Right cardiac atrium (tissue), 5 donors: Measurements from ENCODE around the gene CABLES2. TPM values are rescaled to one million over a fixed set of nuclear protein-coding genes. Genes with fewer than 3 reads are reported as not detected.

Experiments used
- ATAC-seq, 2 donors: fragments of 200-7000 bp; cut with Tn5 transposase; one replicate each; pipeline versions ENCODE4 v1.8.0 to v1.9.1; 2020; ENCODE audit warnings: moderate library complexity in 2 of 2, mild to moderate bottlenecking in 1 of 2
- DNase-seq, 3 donors: peaks; one replicate each; pipeline ENCODE4 v3.0.0-alpha.2; 2020
- H3K27ac ChIP-seq: one replicate; pipeline ENCODE4 v1.5.1; 2013; ENCODE audit warnings: mild to moderate bottlenecking, low read length, control low read depth, moderate library complexity
- H3K27me3 ChIP-seq: one replicate; pipeline ENCODE4 v1.6.1; 2013; ENCODE audit not compliant: control insufficient read depth, insufficient read depth
- H3K4me1 ChIP-seq: one replicate; pipeline ENCODE4 v1.6.1; 2013; ENCODE audit warnings: low read length; ENCODE audit not compliant: control insufficient read depth, insufficient read depth
- H3K4me3 ChIP-seq: one replicate; pipeline ENCODE4 v1.5.1; 2013; ENCODE audit warnings: low read length, control low read depth
- H3K9me3 ChIP-seq: one replicate; pipeline ENCODE4 v1.6.1; 2013; ENCODE audit warnings: low read length; ENCODE audit not compliant: control insufficient read depth
- WGBS: extraction: QIAGEN DNeasy Blood & Tissue Kit; methylation state at CpG from one replicate; pipeline ENCODE4 v1.1.7; 2013; 5-methylcytosine and 5-hydroxymethylcytosine counted together
- intact Hi-C, 4 donors: fragments of 100-400 bp; cut with DNase I; formaldehyde crosslinking; loops; one replicate each; pipeline versions ENCODE4 v1.11.0 to v1.14.0; 2022 to 2023
- polyA plus RNA-seq: library from polyadenylated mRNA; stranded (reverse); fragments of 200-250 nt; gene quantifications from one replicate; pipeline ENCODE4 v1.2.3, GENCODE V29; 2013
- total RNA-seq, 4 donors: library from RNA; stranded (reverse); fragmentation: NEBNext Ultra II Directional; extraction: Animal tissue kit (Norgen Biotek cat#: 25700); gene quantifications; one replicate each; pipeline ENCODE4 v1.2.1, GENCODE V29; 2021
- donor health status: healthy with polysubstance abuse.
- donor health status: DM: no; HTN: yes; CAD: no.
- donor health status: DM: no; HTN: no; CAD: no.
- donor health status: DM: no; HTN: yes; CAD: no; lungs with severe emphysema.
- donor health status: DM: yes; HTN: yes; CAD: no.

CABLES2 gene
- total and polyA plus RNA-seq, 5 donors, result 10.9 to 29.4 (median 14.9) TPM

DNA sequence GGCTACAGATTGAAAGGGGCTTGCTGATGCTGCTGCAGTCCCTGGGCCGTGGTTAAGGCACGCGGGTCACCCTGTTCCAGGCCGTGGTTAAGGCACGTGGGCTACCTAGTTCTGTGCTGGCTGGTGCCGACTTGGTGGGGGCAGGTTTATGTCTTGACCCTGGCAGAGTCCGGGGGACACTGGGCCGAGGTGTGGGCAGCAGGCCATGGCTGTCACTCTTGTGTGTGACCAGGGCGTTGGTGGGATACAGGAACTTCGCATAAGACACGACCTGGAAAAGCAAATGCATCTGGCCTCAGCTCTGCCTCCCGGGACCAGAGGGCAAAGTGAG is 13.8 kb downstream of the CABLES2 start:
- no peak for DNase-seq
- no peaks in the 10 kb centered on the region for H3K4me1 ChIP-seq
- 80% methylated on average over 12 of the region's 12 CpGs for WGBS
- no peak overlapping the region for H3K4me3 ChIP-seq
- H3K9me3 ChIP-seq, result no peaks in the 10 kb centered on the region
- no peak for ATAC-seq
- intact Hi-C loops, result no loop called here
- no peak overlapping the region for H3K27ac ChIP-seq
- H3K27me3 ChIP-seq, result no peaks in the 10 kb centered on the region

DNA sequence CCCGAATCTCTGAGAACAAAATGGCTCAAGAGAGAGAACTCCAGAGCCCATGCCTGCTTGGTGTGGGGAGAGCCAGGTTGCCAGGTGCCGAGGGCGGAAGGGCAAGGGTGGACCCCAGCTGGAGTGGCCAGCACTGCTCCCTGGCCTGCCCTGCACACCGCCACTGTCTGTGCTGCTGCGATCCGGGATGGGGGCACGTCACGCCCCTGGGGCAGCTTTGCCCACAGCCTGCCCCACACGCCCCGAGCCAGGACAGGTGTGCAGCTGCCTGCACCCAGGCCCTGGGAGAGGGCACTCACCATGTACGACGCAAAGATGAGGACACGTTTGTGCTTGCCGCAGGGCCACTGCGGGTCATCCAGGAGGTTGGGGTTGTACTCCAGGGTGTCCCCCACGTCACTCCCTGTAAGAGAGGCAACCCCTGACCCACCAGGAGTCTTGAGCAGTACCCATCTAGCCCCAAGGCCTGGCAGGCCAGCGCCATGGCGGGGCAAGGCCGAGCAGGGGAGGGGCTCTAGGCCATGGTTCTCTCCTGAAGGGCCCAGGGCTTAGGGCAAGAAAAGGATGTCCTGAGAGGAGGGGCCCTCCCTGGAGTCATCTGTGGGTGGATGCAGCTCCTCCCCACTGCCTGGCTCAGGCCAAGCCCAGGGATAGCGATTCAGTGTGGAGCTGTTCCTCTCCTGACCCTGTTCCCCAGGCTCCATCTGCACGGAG is 14.3 kb downstream of the CABLES2 start:
- no peak for DNase-seq
- intact Hi-C loops, result no loop called here
- 88% methylated on average over 21 of the region's 21 CpGs for WGBS

DNA sequence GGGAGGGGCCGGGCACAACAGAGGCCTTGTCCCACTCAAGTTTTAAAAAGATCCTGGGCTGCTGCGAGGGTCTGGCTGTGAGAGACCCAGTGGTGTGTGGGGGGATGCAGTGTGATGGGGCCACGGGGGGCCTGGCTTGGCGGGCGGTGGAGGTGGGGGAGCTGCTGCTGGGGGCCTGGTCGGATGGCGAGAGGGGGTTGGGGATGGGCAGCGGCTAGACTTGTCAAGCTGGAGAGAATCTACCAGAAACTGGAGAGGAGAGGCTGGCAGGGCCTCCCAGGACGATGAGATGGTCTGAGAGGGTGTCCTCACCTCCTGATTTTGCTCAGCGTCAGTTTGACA is 15.0 kb downstream of the CABLES2 start:
- H3K4me1 ChIP-seq, result peaks cover 6% of the 10 kb centered on the region
- no peaks in the 10 kb centered on the region for H3K9me3 ChIP-seq
- WGBS, result 82% methylated on average over 10 of the region's 10 CpGs
- H3K4me3 ChIP-seq, result no peak overlapping the region
- no peaks in the 10 kb centered on the region for H3K27me3 ChIP-seq
- H3K27ac ChIP-seq, result no peak overlapping the region
- ATAC-seq, result no peak
- no peak for DNase-seq
- intact Hi-C loops, result no loop called here

More for the DNA sequence above, 14.3 kb downstream of the CABLES2 start:
- ATAC-seq, result peak in 1 of 2 donors; percentile 3
- H3K9me3 ChIP-seq, result no peaks in the 10 kb centered on the region
- H3K27me3 ChIP-seq, result no peaks in the 10 kb centered on the region
- H3K4me1 ChIP-seq, result peaks cover 2% of the 10 kb centered on the region
- H3K4me3 ChIP-seq, result no peak overlapping the region
- H3K27ac ChIP-seq, result no peak overlapping the region

DNA sequence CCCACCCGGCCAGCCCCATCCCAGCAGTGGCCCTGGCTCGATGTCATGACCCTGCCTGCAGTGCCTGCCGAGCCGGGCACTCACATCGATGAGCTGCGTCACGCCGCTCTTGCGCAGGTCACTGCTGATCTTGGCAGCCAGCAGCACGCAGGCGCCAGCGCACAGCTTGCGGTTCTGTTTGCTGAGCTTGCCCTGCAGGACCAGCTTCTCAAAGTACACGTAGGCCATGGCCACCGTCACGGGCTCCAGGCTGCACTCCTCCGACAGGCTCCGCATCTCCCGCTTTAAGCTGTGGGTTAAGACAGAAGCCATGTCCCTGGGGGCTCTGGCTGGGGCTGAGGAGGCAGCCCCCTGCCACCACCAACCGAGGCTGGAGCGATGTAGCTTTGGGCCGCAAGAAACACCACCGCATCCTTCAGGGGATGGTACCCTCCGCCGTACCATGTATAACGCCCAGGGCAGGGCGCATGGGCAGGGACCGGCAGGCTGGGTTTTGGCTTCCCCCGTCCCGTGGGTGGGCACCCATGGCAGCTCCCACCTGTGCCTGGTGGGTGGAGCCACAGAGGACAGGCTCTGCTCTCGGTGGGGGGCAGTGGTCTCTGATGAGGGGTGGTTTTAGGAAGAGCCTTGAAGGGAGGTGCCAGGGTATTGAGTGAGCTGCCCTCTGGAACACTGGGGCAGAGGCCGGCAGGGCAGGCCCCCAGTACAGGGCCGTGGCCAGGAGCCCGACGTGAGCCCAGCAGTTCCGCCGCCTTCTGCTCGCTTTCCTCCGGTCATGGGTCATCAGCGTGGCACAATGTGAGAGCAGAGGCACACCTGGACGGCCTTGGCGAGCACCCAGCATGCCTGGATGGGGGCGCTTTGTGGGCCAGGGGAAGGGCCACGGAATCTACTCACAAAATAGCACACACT is 15.7 kb downstream of the CABLES2 start:
- WGBS, result 88% methylated on average over 44 of the region's 44 CpGs
- no peaks in the 10 kb centered on the region for H3K9me3 ChIP-seq
- no peak overlapping the region for H3K4me3 ChIP-seq
- peaks cover 6% of the 10 kb centered on the region for H3K4me1 ChIP-seq
- no peak overlapping the region for H3K27ac ChIP-seq
- H3K27me3 ChIP-seq, result no peaks in the 10 kb centered on the region
- no peak for DNase-seq
- no peak for ATAC-seq
- intact Hi-C loops, result no loop called here

DNA sequence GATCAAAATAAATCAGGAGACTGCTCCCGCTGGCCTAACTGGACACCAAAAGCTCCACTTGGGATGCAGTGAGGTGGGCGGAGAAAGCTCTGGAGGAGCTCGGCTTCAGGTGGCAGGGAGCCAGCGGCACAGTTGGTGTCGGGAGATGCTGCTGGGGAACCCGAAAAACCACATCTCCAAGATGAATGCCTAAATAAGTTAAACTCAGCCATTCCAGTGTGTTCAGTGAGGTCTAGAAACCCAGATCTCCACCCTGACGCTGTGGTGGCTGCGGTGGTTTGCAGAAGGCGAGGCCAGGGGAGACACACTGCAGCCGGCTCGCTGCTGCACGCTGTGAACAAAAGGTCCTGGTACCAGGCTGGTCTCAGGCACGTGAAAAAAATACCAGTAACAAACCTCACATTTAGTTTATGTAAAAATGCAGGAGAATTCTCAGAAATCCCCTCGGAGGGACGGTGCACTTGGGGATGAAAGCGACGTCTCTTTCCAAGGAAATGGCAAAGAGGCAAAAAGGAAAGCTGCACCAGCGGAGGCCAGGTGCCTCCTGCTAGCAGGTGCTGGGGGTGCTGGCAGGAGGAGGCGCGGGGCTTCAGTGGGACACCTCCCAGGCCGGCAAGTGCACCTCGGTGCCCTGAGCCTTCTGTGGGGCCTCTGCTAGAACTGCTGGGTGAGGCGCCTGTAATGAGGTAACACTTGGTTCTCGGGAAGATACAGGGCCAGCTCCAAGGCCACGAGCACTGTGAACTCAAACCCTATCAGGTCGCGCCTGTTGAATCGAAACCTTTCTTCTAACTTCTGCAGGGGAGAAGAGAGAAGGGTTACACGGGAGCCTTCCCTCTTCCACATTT is 16.5 kb downstream of the CABLES2 start:
- peaks cover 8% of the 10 kb centered on the region for H3K4me1 ChIP-seq
- H3K4me3 ChIP-seq, result no peak overlapping the region
- no peaks in the 10 kb centered on the region for H3K27me3 ChIP-seq
- DNase-seq (no peak), ATAC-seq (no peak)
- intact Hi-C loops, result no loop called here
- no peak overlapping the region for H3K27ac ChIP-seq
- WGBS, result 80% methylated on average over 29 of the region's 29 CpGs
- H3K9me3 ChIP-seq, result no peaks in the 10 kb centered on the region

DNA sequence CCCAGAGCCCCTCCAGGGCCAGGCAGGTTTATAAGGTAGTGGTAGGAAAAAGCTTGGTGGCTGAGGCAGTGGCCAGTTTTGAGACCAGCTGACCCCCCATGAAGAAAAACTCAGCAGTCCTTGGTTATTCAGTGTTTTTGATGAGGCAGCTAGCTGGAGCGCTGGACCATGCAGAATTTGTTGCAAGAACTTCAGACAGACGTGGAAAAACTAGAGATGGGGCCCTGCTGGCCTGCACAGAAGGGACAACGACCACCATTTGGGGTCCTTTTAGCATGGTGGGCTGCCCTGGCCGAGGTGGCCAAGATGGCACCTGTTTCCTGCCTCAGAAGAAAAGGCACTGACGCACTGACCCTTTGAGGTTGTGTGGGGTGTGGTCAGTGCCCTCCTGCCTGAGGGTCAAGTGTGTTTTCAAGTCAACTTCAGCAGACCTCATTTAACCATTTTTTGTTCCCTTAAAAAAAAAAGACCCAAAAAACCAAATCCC is 17.4 kb downstream of the CABLES2 start:
- no peak overlapping the region for H3K4me3 ChIP-seq
- no peaks in the 10 kb centered on the region for H3K27me3 ChIP-seq
- H3K27ac ChIP-seq, result no peak overlapping the region
- WGBS, result 80% methylated on average over 5 of the region's 5 CpGs
- ATAC-seq (no peak), DNase-seq (no peak)
- H3K9me3 ChIP-seq, result no peaks in the 10 kb centered on the region
- intact Hi-C loops, result loop anchor here in 3 of 4 donors (5.0 to 10.0 kb wide), 3 partner anchors 92 to 375 kb away; partner anchors contain the start of gene MTG2 (in 1 of the 3)
- H3K4me1 ChIP-seq, result peaks cover 8% of the 10 kb centered on the region

DNA sequence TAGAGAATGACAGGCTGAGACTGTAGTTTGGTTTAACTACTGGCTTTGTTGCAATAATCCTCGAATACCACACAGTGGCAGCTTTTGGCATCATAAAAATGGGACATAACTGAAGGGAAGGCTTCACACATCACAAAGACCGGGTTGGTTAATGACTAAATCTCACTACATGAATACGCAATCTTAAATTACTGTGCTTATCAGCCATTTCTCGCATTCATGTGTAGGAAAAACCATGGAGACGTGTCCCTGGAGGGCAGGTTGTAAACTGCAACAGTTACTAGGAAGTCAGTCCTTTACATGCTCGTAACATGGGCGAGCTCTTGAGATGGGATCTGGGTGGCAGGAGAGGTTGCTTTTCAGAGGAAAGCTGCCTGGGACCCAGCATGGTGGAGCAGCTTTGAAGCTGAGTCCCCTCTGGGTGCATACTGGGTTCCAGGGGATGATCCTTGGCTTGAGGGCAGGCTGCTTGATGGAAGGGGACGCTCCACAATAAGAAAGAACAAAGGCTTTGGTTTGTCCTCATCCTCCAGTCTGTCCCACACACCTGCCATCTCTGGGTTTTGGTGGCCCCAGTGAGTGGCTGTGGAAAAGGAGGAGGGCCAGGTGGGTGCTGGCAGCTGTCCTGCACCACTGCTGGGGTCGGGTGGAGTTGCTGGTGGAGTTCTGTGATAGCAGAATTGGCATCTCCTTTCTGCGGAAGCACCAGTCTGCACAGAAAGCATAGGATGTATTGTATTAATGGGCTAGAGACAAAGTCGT is 18.1 kb downstream of the CABLES2 start:
- ATAC-seq (no peak), DNase-seq (no peak)
- WGBS, result 79% methylated on average over 11 of the region's 11 CpGs
- H3K27me3 ChIP-seq, result no peaks in the 10 kb centered on the region
- H3K9me3 ChIP-seq, result no peaks in the 10 kb centered on the region
- H3K27ac ChIP-seq, result no peak overlapping the region
- intact Hi-C loops, result loop anchor here in 3 of 4 donors (5.0 to 10.0 kb wide), 3 partner anchors 92 to 374 kb away; partner anchors contain the start of gene MTG2 (in 1 of the 3)
- H3K4me3 ChIP-seq, result no peak overlapping the region
- H3K4me1 ChIP-seq, result peaks cover 8% of the 10 kb centered on the region

DNA sequence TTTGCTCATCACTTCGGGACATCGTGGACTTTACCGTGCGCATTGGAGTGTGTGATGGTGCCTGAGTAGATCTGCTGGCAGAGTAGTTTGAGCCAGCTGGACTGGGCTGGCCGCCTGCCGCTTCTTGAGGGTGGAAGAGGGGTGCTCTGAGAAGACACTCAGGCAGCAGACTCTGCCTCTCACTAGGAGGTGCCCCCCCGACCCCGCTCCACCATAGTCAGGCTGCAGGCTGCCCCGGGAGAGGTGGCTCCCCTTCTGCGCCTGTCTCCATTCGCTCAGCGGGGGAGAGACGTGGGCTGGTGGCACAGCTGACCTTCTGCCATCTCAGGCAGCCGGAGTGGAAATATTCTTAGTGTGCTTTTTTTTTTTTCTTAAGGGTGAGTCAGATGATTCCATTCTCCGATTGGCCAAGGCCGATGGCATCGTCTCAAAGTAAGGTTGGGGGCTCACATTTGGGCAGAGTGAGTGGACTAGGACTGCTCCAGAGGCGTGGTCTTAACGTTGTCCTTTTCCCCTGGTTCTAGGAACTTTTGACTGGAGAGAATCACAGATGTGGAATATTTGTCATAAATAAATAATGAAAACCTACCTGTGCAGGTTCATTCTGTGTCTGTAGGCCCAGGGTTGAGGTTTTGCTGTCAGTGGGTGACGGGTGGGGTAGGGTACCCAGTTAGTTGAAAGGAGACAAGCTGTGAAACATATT is 19.0 kb downstream of the CABLES2 start:
- DNase-seq (no peak), ATAC-seq (no peak)
- Histone ChIP-seq H3K9me3 (no peaks in the 10 kb centered on the region), H3K4me1 (peaks cover 8% of the 10 kb centered on the region), H3K4me3 (peak overlapping the region; percentile 82), H3K27me3 (no peaks in the 10 kb centered on the region), H3K27ac (no peak overlapping the region)
- 74% methylated on average over 20 of the region's 20 CpGs for WGBS
- intact Hi-C loops, result loop anchor here in 3 of 4 donors (5.0 to 10.0 kb wide), 3 partner anchors 91 to 373 kb away; partner anchors contain the start of gene MTG2 (in 1 of the 3)

DNA sequence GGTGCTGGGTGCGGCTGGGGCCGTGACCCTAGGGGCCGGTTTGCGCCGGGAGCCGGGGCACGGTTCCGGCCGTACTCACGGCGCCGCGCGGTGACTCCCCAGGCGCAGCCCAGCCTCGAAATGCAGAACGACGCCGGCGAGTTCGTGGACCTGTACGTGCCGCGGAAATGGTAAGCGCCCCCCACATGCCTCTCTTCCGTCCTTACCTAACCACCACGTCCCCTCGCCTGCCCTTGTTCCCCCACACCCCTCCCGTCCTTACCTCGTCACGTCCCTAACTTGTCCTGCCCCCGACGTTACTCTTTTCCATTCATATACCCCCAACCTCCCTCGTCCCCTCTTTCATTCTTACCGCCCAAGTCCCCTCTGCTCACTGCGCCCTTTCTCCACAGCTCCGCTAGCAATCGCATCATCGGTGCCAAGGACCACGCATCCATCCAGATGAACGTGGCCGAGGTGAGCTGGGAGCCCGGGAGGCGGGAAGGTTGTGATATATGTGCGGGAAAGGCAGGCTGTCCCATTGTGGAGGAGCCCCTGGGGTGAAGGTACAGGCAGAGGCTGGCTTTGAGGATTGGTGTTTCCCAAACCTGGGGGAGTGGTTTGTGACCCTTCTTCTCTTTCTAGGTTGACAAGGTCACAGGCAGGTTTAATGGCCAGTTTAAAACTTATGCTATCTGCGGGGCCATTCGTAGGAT is 19.7 kb downstream of the CABLES2 start:
- Histone ChIP-seq H3K27me3 (no peaks in the 10 kb centered on the region), H3K4me1 (peaks cover 8% of the 10 kb centered on the region), H3K27ac (no peak overlapping the region), H3K9me3 (no peaks in the 10 kb centered on the region), H3K4me3 (peak overlapping the region; percentile 82)
- DNase-seq (no peak), ATAC-seq (no peak)
- intact Hi-C loops, result loop anchor here in 3 of 4 donors (5.0 to 10.0 kb wide), 3 partner anchors 90 to 373 kb away; partner anchors contain the start of gene MTG2 (in 1 of the 3)
- 3% methylated on average over 47 of the region's 47 CpGs for WGBS
